ENCODE measurements around the gene AVPR2. TPM values are rescaled to one million over a fixed set of nuclear protein-coding genes. Genes with fewer than 3 reads are reported as not detected.

Gene AVPR2
- polyA plus RNA-seq, 1 donor from 2014 or later, result not detected

DNA sequence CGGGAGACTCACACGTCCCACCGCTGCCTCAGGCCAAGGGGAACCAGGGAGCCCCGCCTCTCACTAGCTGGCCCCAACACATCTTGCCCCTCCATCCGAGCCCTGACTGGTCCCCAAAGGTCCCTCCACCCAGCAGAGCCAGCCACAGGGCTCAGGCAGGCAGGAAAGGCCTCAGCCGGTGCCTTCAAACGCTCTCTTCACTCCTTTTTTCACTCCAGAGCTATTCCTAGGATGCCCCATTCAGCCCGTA is 23.1 kb downstream of the AVPR2 start:
- no peak overlapping the region for H2AFZ ChIP-seq (ENCODE audit: low read depth, low read length)

DNA sequence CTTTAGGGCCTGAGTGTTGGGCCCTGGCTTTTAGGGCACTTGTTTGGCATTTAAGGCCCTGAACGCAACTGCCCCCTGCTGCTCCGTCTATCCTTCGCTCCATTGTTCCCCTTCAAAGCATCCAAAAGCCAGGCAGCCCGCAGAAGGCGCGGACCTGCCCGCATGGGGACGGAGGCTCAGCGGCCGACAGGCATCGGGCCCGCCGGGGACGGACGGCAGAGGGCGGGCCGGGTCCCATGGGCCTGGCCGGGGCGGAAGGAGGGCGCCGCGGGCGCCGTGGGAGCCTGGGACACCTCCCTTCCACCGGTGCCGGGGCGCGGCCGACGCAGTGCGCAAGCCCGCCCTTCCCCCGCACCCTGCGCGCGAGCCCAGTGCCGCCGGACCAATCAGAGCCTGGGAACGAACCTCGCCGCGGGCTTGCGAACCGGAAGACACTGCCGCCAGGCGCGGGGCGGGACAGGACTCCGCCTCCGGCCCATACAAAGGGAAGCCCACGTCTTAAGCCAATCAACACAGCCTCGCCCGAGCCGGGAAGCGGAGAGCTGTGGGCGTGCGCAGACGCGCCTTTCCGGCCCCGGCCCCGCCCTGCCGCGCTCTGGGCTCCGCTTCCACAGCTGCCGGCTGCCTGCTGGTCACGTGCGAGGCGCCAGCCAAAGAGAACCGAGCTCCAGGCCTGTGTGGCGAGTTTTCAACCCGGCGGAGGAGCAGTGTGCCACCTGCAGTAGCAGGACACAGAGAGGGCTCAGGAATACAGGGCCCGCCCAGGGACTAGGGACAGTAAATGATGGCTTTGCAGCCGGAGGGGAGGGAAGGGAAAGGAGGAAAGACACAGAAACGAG is 23.7 kb downstream of the AVPR2 start:
- TF ChIP-seq, protein P1, sequence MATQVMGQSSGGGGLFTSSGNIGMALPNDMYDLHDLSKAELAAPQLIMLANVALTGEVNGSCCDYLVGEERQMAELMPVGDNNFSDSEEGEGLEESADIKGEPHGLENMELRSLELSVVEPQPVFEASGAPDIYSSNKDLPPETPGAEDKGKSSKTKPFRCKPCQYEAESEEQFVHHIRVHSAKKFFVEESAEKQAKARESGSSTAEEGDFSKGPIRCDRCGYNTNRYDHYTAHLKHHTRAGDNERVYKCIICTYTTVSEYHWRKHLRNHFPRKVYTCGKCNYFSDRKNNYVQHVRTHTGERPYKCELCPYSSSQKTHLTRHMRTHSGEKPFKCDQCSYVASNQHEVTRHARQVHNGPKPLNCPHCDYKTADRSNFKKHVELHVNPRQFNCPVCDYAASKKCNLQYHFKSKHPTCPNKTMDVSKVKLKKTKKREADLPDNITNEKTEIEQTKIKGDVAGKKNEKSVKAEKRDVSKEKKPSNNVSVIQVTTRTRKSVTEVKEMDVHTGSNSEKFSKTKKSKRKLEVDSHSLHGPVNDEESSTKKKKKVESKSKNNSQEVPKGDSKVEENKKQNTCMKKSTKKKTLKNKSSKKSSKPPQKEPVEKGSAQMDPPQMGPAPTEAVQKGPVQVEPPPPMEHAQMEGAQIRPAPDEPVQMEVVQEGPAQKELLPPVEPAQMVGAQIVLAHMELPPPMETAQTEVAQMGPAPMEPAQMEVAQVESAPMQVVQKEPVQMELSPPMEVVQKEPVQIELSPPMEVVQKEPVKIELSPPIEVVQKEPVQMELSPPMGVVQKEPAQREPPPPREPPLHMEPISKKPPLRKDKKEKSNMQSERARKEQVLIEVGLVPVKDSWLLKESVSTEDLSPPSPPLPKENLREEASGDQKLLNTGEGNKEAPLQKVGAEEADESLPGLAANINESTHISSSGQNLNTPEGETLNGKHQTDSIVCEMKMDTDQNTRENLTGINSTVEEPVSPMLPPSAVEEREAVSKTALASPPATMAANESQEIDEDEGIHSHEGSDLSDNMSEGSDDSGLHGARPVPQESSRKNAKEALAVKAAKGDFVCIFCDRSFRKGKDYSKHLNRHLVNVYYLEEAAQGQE (IDR thresholded peaks at IDR 0.05; ENCODE audit: borderline replicate concordance), result peak; percentile 40
- TF ChIP-seq SMC3 (conservative IDR thresholded peaks at IDR 0.05; ENCODE audit: poor library complexity) (peak; percentile 63), TAF1 (IDR thresholded peaks at IDR 0.05; ENCODE audit: low read depth) (peak; percentile 31), EZH2 (IDR thresholded peaks at IDR 0.05; ENCODE audit: borderline replicate concordance, insufficient read depth, low read length, poor library complexity, severe bottlenecking) (no peak), MXI1 (conservative IDR thresholded peaks at IDR 0.05; ENCODE audit: poor library complexity, severe bottlenecking) (peak; percentile 70), RAD21 (conservative IDR thresholded peaks at IDR 0.05) (peak; percentile 42), EP300 (conservative IDR thresholded peaks at IDR 0.05; ENCODE audit: poor library complexity, severe bottlenecking) (peak; percentile 40), POLR2AphosphoS5 (IDR thresholded peaks at IDR 0.05) (peak; percentile 64)
- TF ChIP-seq, protein P2, sequence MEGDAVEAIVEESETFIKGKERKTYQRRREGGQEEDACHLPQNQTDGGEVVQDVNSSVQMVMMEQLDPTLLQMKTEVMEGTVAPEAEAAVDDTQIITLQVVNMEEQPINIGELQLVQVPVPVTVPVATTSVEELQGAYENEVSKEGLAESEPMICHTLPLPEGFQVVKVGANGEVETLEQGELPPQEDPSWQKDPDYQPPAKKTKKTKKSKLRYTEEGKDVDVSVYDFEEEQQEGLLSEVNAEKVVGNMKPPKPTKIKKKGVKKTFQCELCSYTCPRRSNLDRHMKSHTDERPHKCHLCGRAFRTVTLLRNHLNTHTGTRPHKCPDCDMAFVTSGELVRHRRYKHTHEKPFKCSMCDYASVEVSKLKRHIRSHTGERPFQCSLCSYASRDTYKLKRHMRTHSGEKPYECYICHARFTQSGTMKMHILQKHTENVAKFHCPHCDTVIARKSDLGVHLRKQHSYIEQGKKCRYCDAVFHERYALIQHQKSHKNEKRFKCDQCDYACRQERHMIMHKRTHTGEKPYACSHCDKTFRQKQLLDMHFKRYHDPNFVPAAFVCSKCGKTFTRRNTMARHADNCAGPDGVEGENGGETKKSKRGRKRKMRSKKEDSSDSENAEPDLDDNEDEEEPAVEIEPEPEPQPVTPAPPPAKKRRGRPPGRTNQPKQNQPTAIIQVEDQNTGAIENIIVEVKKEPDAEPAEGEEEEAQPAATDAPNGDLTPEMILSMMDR (IDR thresholded peaks at IDR 0.05; ENCODE audit: poor library complexity, severe bottlenecking), result peak; percentile 26
- Histone ChIP-seq H3F3A (ENCODE audit: insufficient read depth, low read length, poor library complexity, severe bottlenecking) (no peaks in the 10 kb centered on the region), H3K9me3 (ENCODE audit: low read length) (no peaks in the 10 kb centered on the region), H3K4me2 (ENCODE audit: low read length) (peak overlapping the region; percentile 80), H2AFZ (ENCODE audit: low read depth, low read length) (no peak overlapping the region), H3K79me2 (replicated peaks; ENCODE audit: insufficient read depth, low read length) (no peaks in the 10 kb centered on the region), H3K36me3 (ENCODE audit: insufficient read depth, low read length) (no peaks in the 10 kb centered on the region), H3K27ac (ENCODE audit: low read length) (peak overlapping the region; percentile 94), H4K20me1 (ENCODE audit: insufficient read depth) (no peaks in the 10 kb centered on the region), H3K4me3 (ENCODE audit: low read length) (peak overlapping the region; percentile 71), H3K27me3 (ENCODE audit: insufficient read depth, low read depth, low read length) (no peaks in the 10 kb centered on the region), H3K9me2 (ENCODE audit: insufficient read depth, low read length) (no peaks in the 10 kb centered on the region), H3K9ac (ENCODE audit: low read length) (peak overlapping the region; percentile 92)

More for the DNA sequence above, 23.1 kb downstream of the AVPR2 start:
- Histone ChIP-seq H3F3A (ENCODE audit: insufficient read depth, low read length, poor library complexity, severe bottlenecking) (no peaks in the 10 kb centered on the region), H3K4me3 (ENCODE audit: low read length) (peak overlapping the region; percentile 71), H3K27me3 (ENCODE audit: insufficient read depth, low read depth, low read length) (no peaks in the 10 kb centered on the region), H4K20me1 (ENCODE audit: insufficient read depth) (no peaks in the 10 kb centered on the region), H3K9me3 (ENCODE audit: low read length) (no peaks in the 10 kb centered on the region), H3K79me2 (replicated peaks; ENCODE audit: insufficient read depth, low read length) (no peaks in the 10 kb centered on the region), H3K36me3 (ENCODE audit: insufficient read depth, low read length) (no peaks in the 10 kb centered on the region), H3K9ac (ENCODE audit: low read length) (peak overlapping the region; percentile 92), H3K4me2 (ENCODE audit: low read length) (peak overlapping the region; percentile 80), H3K9me2 (ENCODE audit: insufficient read depth, low read length) (no peaks in the 10 kb centered on the region), H3K27ac (ENCODE audit: low read length) (peak overlapping the region; percentile 94)
- TF ChIP-seq MXI1 (conservative IDR thresholded peaks at IDR 0.05; ENCODE audit: poor library complexity, severe bottlenecking) (no peak), TAF1 (IDR thresholded peaks at IDR 0.05; ENCODE audit: low read depth) (no peak), SMC3 (conservative IDR thresholded peaks at IDR 0.05; ENCODE audit: poor library complexity) (no peak), POLR2AphosphoS5 (IDR thresholded peaks at IDR 0.05) (no peak), RAD21 (conservative IDR thresholded peaks at IDR 0.05) (no peak), EP300 (conservative IDR thresholded peaks at IDR 0.05; ENCODE audit: poor library complexity, severe bottlenecking) (no peak), EZH2 (IDR thresholded peaks at IDR 0.05; ENCODE audit: borderline replicate concordance, insufficient read depth, low read length, poor library complexity, severe bottlenecking) (no peak)
- TF ChIP-seq, protein P2 (IDR thresholded peaks at IDR 0.05; ENCODE audit: poor library complexity, severe bottlenecking), result no peak
- TF ChIP-seq, protein P1 (IDR thresholded peaks at IDR 0.05; ENCODE audit: borderline replicate concordance), result no peak

All from neural cell (in vitro differentiated cells).